PC-3 (cell line): ENCODE results near the gene CLDN8. TPM values are rescaled to one million over a fixed set of nuclear protein-coding genes. Genes with fewer than 3 reads are reported as not detected.

Source experiments
- ATAC-seq: fragments of 200-7000 bp; cut with Tn5 transposase; 2 replicates; pipeline ENCODE4 v1.9.1; 2020; ENCODE audit warnings: mild to moderate bottlenecking, moderate library complexity
- BruUV-seq: library from RNA; stranded (reverse); fragments of 400-500 nt; replicated peaks from 2 replicates; lab custom pipeline; 2021; lab: Mats Ljungman, UMichigan
- CTCF ChIA-PET: fragments of 300-600 bp; sonication (Branson Sonifier 250); formaldehyde crosslinking; loops from one replicate; lab custom pipeline; 2022; ENCODE audit warnings: antibody characterized with exemption; lab: Charles Lee
- POLR2A ChIA-PET: fragments of 300-600 bp; sonication (Branson Sonifier 250); formaldehyde crosslinking; loops from one replicate; lab custom pipeline; 2022; ENCODE audit warnings: antibody characterized with exemption; ENCODE audit not compliant: unreplicated experiment; lab: Charles Lee
- DNase-seq: peaks from one replicate; pipeline ENCODE4 v3.0.0-alpha.2; 2015
- H2AFZ ChIP-seq: fragments of 300-600 bp; sonication (generic); 2 replicates; pipeline ENCODE4 v1.6.0; 2016; ENCODE audit warnings: antibody characterized with exemption, low read length
- H3F3A ChIP-seq: fragments of 300-600 bp; sonication (generic); one replicate; pipeline ENCODE4 v1.6.0; 2017; ENCODE audit warnings: antibody characterized with exemption, low read length, control low read depth, mild to moderate bottlenecking; ENCODE audit not compliant: unreplicated experiment
- H3K27ac ChIP-seq: fragments of 300-600 bp; sonication (generic); 2 replicates; pipeline ENCODE4 v1.5.1; 2016; ENCODE audit warnings: mild to moderate bottlenecking, low read length
- H3K27me3 ChIP-seq: fragments of 300-600 bp; sonication (generic); 2 replicates; pipeline ENCODE4 v1.6.1; 2016; ENCODE audit warnings: low read length, mixed read lengths
- H3K36me3 ChIP-seq: fragments of 300-600 bp; sonication (generic); 2 replicates; pipeline ENCODE4 v1.6.1; 2016; ENCODE audit warnings: low read depth, mixed run types, low read length, mixed read lengths
- H3K4me1 ChIP-seq: fragments of 300-600 bp; sonication (generic); 2 replicates; pipeline ENCODE4 v1.5.1; 2016; ENCODE audit warnings: low read length; ENCODE audit not compliant: insufficient read depth
- H3K4me2 ChIP-seq: fragments of 300-600 bp; sonication (generic); 2 replicates; pipeline ENCODE4 v1.6.0; 2016; ENCODE audit warnings: low read length
- H3K4me3 ChIP-seq: fragments of 300-600 bp; sonication (generic); 2 replicates; pipeline ENCODE4 v1.5.1; 2016; ENCODE audit warnings: mild to moderate bottlenecking, low read length, mixed read lengths
- H3K79me2 ChIP-seq: fragments of 300-600 bp; sonication (generic); 2 replicates; pipeline ENCODE4 v1.6.1; 2017; ENCODE audit warnings: low read length, mixed read lengths
- H3K9ac ChIP-seq: fragments of 300-600 bp; sonication (generic); 2 replicates; pipeline ENCODE4 v1.6.0; 2016; ENCODE audit warnings: mild to moderate bottlenecking, low read length
- H3K9me2 ChIP-seq: fragments of 300-600 bp; sonication (generic); replicated peaks from 2 replicates; pipeline ENCODE4 v1.6.1; 2016; ENCODE audit warnings: mixed run types, low read length, mixed read lengths
- H3K9me3 ChIP-seq: fragments of 300-600 bp; sonication (generic); 2 replicates; pipeline ENCODE4 v1.6.1; 2016; ENCODE audit warnings: low read length, mixed read lengths
- H4K20me1 ChIP-seq: fragments of 300-600 bp; sonication (generic); 2 replicates; pipeline ENCODE4 v1.6.1; 2016; ENCODE audit warnings: low read length, mixed read lengths
- CTCF ChIP-seq: fragments of 300-600 bp; sonication (generic); conservative IDR thresholded peaks from 2 replicates; pipeline ENCODE4 v1.5.1; 2017; ENCODE audit warnings: antibody characterized with exemption, low read depth, mild to moderate bottlenecking, low read length
- EZH2 ChIP-seq: fragments of 300-600 bp; sonication (generic); IDR thresholded peaks from one replicate; pipeline ENCODE4 v1.6.1; 2017; ENCODE audit warnings: antibody characterized with exemption, mild to moderate bottlenecking, low read length; ENCODE audit not compliant: unreplicated experiment
- EZH2phosphoT487 ChIP-seq: fragments of 300-600 bp; sonication (generic); IDR thresholded peaks from 2 replicates; pipeline ENCODE4 v1.6.1; 2018; ENCODE audit warnings: mild to moderate bottlenecking, antibody characterized with exemption, low read length, borderline replicate concordance
- intact Hi-C: fragments of 100-400 bp; cut with micrococcal nuclease; formaldehyde crosslinking; loops from 2 replicates; pipeline ENCODE4 v1.9.0; 2023
- total RNA-seq: library from RNA; depleted of rRNA; stranded (reverse); fragments of >200 nt; gene quantifications from 2 replicates; pipeline ENCODE4 v1.2.3, GENCODE V29; 2014

The CLDN8 gene
- total RNA-seq, 1 experiment from 2014 or later: 1.5 TPM

- H3K9ac ChIP-seq: peak overlapping the region; percentile 61
- no peaks in the 10 kb centered on the region for H3K79me2 ChIP-seq
- no peaks in the 10 kb centered on the region for H3K9me2 ChIP-seq
- no peaks in the 10 kb centered on the region for H4K20me1 ChIP-seq
- no peaks in the 10 kb centered on the region for H3K36me3 ChIP-seq
- no peak overlapping the region for H2AFZ ChIP-seq
- ChIA-PET POLR2A (interaction anchor here (0.6 kb wide), 1 partner anchor 504 kb away, joined by 3 read pairs; no protein-coding TSS in a partner anchor), CTCF (no interaction called here)
- H3K4me3 ChIP-seq: peak overlapping the region; percentile 10; the same call in 1 of the 2 replicates
- intact Hi-C loops: no loop called here
- peaks cover 22% of the 10 kb centered on the region for H3K4me1 ChIP-seq
- H3K27me3 ChIP-seq: no peaks in the 10 kb centered on the region
- peak overlapping the region; percentile 62 for H3K4me2 ChIP-seq
- peaks cover 4% of the 10 kb centered on the region for H3F3A ChIP-seq
- DNase-seq (peak; percentile 99), ATAC-seq (peak; percentile 65)
- H3K9me3 ChIP-seq: no peaks in the 10 kb centered on the region
- BruUV-seq: no TSS peak
- TF ChIP-seq EZH2 (no peak), CTCF (no peak), EZH2phosphoT487 (no peak)
- H3K27ac ChIP-seq: peak overlapping the region; percentile 91
Observed at GRCh38 chr21:30227633-30228404, 11.9 kb upstream of the CLDN8 start.

GRCh38 chr21:30227128-30227527 lies 11.2 kb upstream of the CLDN8 start:
- Histone ChIP-seq H3K36me3 (no peaks in the 10 kb centered on the region), H3K27ac (peak overlapping the region; percentile 86), H3K4me2 (peak overlapping the region; percentile 62), H3K4me1 (peaks cover 22% of the 10 kb centered on the region), H3K9me3 (no peaks in the 10 kb centered on the region), H3K9me2 (no peaks in the 10 kb centered on the region), H2AFZ (no peak overlapping the region), H3K4me3 (peak overlapping the region; percentile 4; the same call in 1 of the 2 replicates), H3K79me2 (no peaks in the 10 kb centered on the region), H3K9ac (peak overlapping the region; percentile 61), H3F3A (peaks cover 4% of the 10 kb centered on the region), H4K20me1 (no peaks in the 10 kb centered on the region), H3K27me3 (no peaks in the 10 kb centered on the region)
- no TSS peak for BruUV-seq
- DNase-seq: no peak
- intact Hi-C loops: no loop called here
- no peak for ATAC-seq
- TF ChIP-seq CTCF (no peak), EZH2 (no peak)
- ChIA-PET CTCF (no interaction called here), POLR2A (interaction anchor here (0.6 kb wide), 1 partner anchor 504 kb away, joined by 3 read pairs; no protein-coding TSS in a partner anchor)

GRCh38 chr21:30223596-30223995 lies 7.7 kb upstream of the CLDN8 start:
- Histone ChIP-seq H3K9me2 (no peaks in the 10 kb centered on the region), H4K20me1 (no peaks in the 10 kb centered on the region), H3K9ac (no peak overlapping the region), H3K4me2 (no peak overlapping the region), H3K36me3 (no peaks in the 10 kb centered on the region), H3K27ac (no peak overlapping the region), H3K27me3 (peaks cover 6% of the 10 kb centered on the region), H2AFZ (peak overlapping the region; percentile 65), H3K4me3 (no peak overlapping the region), H3K4me1 (peaks cover 22% of the 10 kb centered on the region), H3K9me3 (no peaks in the 10 kb centered on the region), H3K79me2 (no peaks in the 10 kb centered on the region), H3F3A (peaks cover 4% of the 10 kb centered on the region)
- CTCF ChIA-PET: no interaction called here
- intact Hi-C loops: no loop called here
- no TSS peak for BruUV-seq
- DNase-seq (no peak), ATAC-seq (no peak)
- POLR2A ChIA-PET: no interaction called here
- TF ChIP-seq EZH2: no peak
- TF ChIP-seq CTCF: no peak
- TF ChIP-seq EZH2phosphoT487: no peak
